ENCODE results near the gene EPHA4.
A peak's percentile ranks its signal among the peaks of the same experiment; 100 is the strongest.

Gene EPHA4

GRCh38 chr2:221521233-221521845 is 50.8 kb downstream of the EPHA4 start:
- DNase-seq (ENCODE audit: low read depth, low spot score): no peak
- TF ChIP-seq CTCF (IDR thresholded peaks at IDR 0.05; ENCODE audit: insufficient read depth, low read length, missing control alignments): no peak
- ChIA-PET POLR2A (no interaction called here), CTCF (no interaction called here)
- no peak overlapping the region for H3K4me3 ChIP-seq (ENCODE audit: low read depth, low read length)

- CTCF ChIA-PET: no interaction called here
- no peak for DNase-seq (ENCODE audit: low read depth, low spot score)
Observed at GRCh38 chr2:221518935-221519625, 53.0 kb downstream of the EPHA4 start.

GRCh38 chr2:221518201-221518934 is 53.7 kb downstream of the EPHA4 start:
- no peak for TF ChIP-seq CTCF (IDR thresholded peaks at IDR 0.05; ENCODE audit: insufficient read depth, low read length, missing control alignments)
- no peak for DNase-seq (ENCODE audit: low read depth, low spot score)
- ChIA-PET CTCF (no interaction called here), POLR2A (no interaction called here)
- H3K4me3 ChIP-seq (ENCODE audit: low read depth, low read length): no peak overlapping the region

More at GRCh38 chr2:221518935-221519625, 53.0 kb downstream of the EPHA4 start:
- POLR2A ChIA-PET: no interaction called here
- no peak overlapping the region for H3K4me3 ChIP-seq (ENCODE audit: low read depth, low read length)
- TF ChIP-seq CTCF (IDR thresholded peaks at IDR 0.05; ENCODE audit: insufficient read depth, low read length, missing control alignments): no peak

- peak; percentile 71 for DNase-seq (ENCODE audit: low read depth, low spot score)
- no peak overlapping the region for H3K4me3 ChIP-seq (ENCODE audit: low read depth, low read length)
- POLR2A ChIA-PET: no interaction called here
- CTCF ChIA-PET: no interaction called here
- TF ChIP-seq CTCF (IDR thresholded peaks at IDR 0.05; ENCODE audit: insufficient read depth, low read length, missing control alignments): no peak
Observed at GRCh38 chr2:221517696-221518151, 54.4 kb downstream of the EPHA4 start.

GRCh38 chr2:221517146-221517695 is 54.9 kb downstream of the EPHA4 start:
- POLR2A ChIA-PET: no interaction called here
- CTCF ChIA-PET: no interaction called here
- TF ChIP-seq CTCF (IDR thresholded peaks at IDR 0.05; ENCODE audit: insufficient read depth, low read length, missing control alignments): no peak
- no peak overlapping the region for H3K4me3 ChIP-seq (ENCODE audit: low read depth, low read length)
- DNase-seq (ENCODE audit: low read depth, low spot score): no peak

GRCh38 chr2:221515864-221516263 is 56.2 kb downstream of the EPHA4 start:
- ChIA-PET POLR2A (no interaction called here), CTCF (no interaction called here)
- no peak overlapping the region for H3K4me3 ChIP-seq (ENCODE audit: low read depth, low read length)
- no peak for DNase-seq (ENCODE audit: low read depth, low spot score)
- no peak for TF ChIP-seq CTCF (IDR thresholded peaks at IDR 0.05; ENCODE audit: insufficient read depth, low read length, missing control alignments)
